T1000 (cell line): ENCODE measurements around the gene NOLC1.

Source experiments
- DNase-seq: peaks from one replicate; lab custom pipeline; 2025; ENCODE audit warnings: mixed read lengths; lab: John Stamatoyannopoulos, UW

The NOLC1 gene

GRCh38 chr10:102121739-102122372 is 30.3 kb upstream of the NOLC1 start:
- DNase-seq: no peak

DNA sequence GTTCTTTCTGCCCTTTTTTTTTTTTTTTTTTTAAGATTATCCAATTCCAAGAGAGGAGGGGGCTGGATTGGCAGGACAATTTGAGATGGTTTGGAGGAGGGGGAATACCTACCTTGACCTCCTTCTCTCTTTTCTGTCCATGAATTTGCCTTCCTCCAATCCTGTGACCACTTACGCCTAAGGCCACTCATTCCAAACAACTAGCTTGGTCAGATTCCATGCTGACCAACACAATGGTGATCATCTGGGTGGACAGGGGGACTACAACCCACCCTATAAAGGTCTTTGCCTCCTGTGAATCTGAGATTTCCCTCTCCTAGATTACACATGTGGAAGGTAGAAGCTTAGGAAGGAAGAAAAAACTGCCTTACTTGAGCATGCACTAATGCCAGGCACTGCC is 29.7 kb upstream of the NOLC1 start:
- no peak for DNase-seq

DNA sequence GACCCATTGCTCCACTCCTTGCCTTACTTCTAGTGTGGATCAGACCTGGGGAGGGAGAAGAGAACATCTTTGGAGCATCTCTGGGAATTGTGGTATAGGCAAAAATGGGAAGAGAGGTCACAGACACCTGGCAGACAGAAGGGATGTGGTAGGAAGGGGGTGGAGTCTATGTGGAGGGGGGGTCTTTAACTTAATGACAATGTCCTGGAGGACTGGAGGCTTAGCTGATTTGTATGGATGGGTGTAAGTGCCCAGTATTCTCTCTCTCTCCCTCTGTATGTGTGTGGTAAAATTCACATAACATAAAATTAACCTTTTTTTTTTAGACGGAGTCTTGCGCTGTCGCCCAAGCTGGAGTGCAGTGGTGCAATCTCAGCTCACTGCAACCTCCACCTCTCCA is 29.0 kb upstream of the NOLC1 start:
- DNase-seq: no peak

- DNase-seq: no peak
Measured at GRCh38 chr10:102131286-102132170, 20.7 kb upstream of the NOLC1 start.

- DNase-seq: no peak
Measured at GRCh38 chr10:102132193-102132562, 20.0 kb upstream of the NOLC1 start.

DNA sequence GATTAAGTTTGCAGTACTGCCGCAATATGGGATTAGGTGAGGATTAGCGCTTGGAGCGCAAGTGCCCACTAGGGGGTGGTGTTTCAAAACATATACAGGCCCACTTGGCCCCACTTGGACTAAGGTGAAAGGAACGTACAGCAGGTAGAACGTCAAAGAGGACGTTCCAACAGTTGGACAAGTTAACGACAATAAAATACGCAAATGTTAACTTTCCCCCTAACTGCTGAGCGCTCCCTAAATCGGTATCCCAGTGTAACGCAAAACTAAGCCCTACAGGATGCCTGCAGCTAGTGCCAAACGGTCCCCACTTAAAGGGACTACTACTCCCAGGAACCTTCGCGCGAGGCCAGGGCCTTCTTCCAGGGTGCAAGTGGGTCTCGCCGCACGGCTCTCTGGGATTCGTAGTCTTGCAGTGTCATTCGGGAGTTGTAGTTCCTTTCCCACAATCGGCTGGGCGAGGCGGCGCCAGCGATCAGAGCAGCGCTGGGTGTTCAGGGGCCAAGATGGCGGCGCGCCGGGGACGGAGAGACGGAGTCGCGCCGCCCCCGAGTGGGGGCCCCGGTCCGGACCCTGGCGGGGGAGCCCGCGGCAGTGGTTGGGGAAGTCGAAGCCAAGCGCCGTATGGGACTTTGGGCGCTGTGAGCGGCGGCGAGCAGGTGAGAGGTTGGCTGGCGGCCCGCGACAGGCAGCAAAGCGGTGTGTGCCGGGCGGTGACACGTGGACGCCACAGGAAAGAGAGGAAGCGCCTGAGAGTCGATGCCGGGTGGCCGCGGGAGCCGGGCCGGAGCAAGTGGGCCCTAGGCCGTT is 19.4 kb upstream of the NOLC1 start, which contains the start of gene PPRC1:
Gene PPRC1, plus strand, starts transcription at position 478 of the 810 bp plus-strand sequence. Its CDS starts 29 bp downstream, at position 507.
- peak; percentile 97 for DNase-seq

- DNase-seq: peak; percentile 61
Measured at GRCh38 chr10:102133373-102134195, 18.6 kb upstream of the NOLC1 start.

- DNase-seq: no peak
Measured at GRCh38 chr10:102134416-102134815, 17.8 kb upstream of the NOLC1 start.

GRCh38 chr10:102135956-102136526 is 16.1 kb upstream of the NOLC1 start:
- DNase-seq: no peak

GRCh38 chr10:102139281-102140110 is 12.7 kb upstream of the NOLC1 start:
- no peak for DNase-seq

GRCh38 chr10:102140218-102140617 is 12.0 kb upstream of the NOLC1 start:
- no peak for DNase-seq

DNA sequence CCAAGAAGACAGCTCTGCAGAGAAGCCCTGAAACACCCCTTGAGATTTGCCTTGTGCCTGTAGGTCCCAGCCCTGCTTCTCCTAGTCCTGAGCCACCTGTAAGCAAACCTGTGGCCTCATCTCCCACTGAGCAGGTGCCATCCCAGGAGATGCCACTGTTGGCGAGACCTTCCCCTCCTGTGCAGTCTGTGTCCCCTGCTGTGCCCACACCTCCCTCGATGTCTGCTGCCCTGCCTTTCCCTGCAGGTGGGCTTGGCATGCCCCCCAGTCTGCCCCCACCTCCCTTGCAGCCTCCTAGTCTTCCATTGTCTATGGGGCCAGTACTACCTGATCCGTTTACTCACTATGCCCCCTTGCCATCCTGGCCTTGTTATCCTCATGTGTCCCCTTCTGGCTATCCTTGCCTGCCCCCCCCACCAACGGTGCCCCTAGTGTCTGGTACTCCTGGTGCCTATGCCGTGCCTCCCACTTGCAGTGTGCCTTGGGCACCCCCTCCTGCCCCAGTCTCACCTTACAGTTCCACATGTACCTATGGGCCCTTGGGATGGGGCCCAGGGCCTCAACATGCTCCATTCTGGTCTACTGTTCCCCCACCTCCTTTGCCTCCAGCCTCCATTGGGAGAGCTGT is 11.2 kb upstream of the NOLC1 start:
- DNase-seq: no peak

- no peak for DNase-seq
Measured at GRCh38 chr10:102141583-102142107, 10.5 kb upstream of the NOLC1 start.

DNA sequence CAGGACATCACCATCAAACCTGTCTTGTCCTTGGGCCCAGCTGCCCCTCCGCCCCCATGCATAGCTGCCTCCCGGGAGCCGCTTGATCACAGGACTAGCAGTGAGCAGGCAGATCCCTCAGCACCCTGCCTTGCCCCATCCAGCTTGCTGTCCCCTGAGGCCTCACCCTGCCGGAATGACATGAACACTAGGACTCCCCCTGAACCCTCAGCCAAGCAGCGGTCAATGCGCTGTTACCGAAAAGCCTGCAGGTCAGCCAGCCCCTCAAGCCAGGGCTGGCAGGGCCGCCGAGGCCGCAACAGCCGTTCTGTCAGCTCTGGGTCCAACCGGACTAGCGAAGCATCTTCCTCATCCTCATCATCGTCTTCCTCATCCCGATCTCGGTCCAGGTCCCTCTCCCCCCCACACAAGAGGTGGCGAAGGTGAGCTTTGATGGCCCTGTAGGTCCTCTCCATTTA is 5.2 kb upstream of the NOLC1 start:
- no peak for DNase-seq

DNA sequence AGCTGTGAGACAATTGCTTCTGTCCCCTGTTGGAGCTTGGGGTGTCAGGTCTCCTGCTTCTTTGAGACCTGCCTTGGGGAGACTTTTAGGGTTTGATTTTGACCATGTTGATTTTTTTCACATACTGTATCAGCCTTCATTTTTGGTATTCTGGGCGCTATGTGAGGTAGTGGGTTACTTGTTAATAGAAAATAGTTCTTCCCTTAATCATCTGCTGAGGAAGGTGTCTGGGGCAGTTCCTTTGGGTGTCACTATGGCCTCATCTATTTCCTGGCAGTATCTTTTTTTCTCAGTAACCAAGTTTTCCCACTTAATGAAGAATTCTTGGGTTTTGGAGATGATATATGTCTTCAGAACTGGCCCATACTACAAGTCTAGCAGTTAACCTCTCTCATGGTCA is 4.6 kb upstream of the NOLC1 start:
- DNase-seq: no peak

DNA sequence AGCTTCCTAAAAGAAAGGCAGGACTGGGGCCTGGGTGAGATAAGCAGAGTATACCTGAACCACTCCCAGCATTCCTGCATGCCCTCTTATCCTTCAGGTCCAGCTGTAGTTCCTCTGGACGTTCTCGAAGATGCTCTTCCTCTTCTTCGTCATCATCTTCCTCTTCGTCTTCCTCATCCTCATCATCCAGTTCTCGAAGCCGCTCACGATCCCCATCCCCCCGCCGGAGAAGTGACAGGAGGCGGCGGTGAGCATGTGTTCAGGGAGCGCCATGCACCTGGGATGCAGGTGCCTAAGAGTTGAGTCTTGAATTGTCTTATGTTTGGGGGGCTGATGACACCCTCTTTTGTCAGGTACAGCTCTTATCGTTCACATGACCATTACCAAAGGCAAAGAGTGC is 3.9 kb upstream of the NOLC1 start:
- DNase-seq: no peak

- no peak for DNase-seq
Measured at GRCh38 chr10:102150970-102151773, 1.0 kb upstream of the NOLC1 start.

DNA sequence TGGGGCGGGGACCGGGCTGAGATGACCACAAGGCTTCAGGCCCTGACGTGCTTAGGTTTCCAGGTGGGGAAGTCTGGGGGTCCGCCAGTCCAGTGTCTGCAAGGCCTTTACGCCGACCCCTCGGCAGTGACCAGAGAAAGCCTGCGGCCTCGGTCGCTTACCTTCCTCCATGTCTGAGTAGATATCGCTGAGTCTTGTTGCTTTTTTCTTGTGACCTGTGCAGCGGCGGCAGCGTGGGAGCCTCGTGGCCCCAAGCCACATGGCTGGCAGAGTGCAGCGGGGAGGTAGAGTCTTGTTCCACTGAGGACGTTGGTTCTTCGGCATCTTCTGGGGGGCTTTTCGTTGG is 329 bp downstream of the NOLC1 start:
- DNase-seq: no peak

DNA sequence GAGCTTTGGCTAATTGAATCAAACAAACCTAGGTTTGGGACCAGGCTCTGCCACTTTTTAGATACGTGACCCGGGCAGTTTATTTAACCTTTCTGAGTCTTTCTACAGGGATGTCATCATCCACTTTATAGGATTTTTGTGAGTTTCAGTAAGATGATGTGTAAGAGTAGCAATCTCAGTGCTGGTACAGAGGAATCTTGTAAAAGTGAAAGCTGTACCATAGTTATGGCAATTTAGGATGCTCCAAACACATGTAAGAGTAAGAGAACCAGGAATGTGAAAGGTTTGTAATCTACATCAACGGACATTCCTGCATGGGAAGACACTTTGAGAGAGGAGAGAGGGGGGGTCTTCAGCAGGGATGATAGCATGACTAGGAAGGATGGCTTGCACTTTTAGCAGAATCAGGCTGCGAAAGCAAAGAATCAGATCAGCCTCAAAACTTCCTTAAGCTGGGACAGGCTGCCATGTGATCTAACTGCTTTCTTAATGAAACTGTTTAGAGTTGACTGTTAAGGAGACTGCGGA is 968 bp downstream of the NOLC1 start:
- DNase-seq: no peak
